GM21447 (cell line): Measurements from ENCODE around the gene SCAMP1.

Experiments used
- ATAC-seq: cut with Tn5 transposase; IDR thresholded peaks from one replicate; pipeline ENCODE4 v1.9.1; 2021; ENCODE audit not compliant: unreplicated experiment

The SCAMP1 gene

DNA sequence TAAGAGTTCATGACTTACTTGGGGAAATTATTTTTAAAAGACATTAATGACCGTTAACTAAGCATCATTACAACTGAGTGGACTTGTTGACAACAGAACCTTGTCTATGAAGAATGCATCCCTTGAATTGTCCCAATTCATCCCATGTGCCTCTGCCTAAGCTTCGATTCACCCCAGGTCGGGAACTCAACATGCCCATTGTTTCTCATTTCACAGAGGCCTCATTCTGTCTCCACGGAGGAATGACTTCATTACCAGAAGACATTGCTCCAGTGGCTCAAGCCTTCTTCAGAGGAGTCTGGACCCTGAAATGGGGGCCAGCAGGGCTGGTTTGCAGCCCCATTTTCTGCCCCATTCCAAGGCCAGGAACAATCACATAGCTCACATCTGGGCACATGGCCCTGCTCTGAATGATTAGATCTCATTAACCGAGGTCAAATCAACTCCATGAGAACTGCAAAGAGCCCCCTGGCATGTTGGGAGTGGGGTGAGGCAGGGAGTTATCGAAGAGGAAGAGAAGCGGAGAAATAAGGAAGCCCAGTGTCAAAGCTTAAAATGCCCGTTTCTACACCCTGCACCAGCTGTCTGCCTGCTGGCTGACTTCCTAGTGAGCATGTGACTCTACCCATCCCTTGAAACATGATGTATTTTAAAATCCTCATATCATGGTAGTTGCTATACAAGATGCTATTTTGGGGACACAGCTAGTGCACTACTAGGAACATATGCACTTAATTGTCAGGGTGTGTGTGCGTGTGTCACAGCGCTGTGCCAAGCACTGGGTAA is 150.9 kb downstream of the SCAMP1 start:
- ATAC-seq: no peak

- no peak for ATAC-seq
Measured at GRCh38 chr5:78512435-78512834, 152.0 kb downstream of the SCAMP1 start.

GRCh38 chr5:78513441-78513840 is 153.0 kb downstream of the SCAMP1 start:
- no peak for ATAC-seq

- no peak for ATAC-seq
Measured at GRCh38 chr5:78514427-78515330, 154.3 kb downstream of the SCAMP1 start.

- no peak for ATAC-seq
Measured at GRCh38 chr5:78515670-78516069, 155.3 kb downstream of the SCAMP1 start.

DNA sequence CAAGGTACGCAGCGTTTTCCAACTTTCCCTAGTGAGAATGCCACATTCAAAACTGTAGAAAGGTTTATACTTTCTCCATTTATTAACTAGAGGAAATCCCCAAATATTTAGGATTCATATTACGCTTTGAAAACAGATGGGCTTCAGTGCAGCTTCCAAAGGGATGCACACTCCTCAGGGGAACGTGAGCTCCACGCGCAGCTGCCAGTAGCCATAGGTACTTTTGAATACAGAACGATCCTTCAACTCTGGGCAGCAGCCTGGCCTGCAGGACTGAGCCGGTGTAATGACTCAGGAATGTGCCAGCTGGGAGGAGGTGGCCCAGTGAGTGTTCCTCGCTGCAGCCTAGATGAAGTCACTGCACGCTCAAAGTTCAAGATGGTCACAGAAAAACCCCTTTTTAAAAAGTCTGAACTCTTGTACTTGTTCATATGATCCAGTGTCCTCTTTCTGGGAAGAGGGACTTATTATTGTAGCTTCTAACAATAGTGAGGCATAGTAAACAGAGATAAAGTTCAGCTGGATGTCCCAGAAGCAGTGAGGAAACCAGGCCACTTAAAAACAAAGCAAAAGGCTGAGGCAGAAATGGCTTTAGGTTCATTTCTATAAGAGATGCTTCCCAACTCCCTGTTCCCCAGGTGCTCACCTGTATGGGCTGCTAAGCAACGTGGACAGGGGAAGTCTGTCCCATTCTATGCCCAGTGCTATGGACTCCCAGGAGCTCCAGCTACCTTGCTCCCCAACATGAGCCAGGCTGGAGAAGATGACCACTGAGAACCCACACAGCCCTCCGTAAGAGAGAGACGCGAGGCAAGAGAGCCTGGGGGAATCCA is 158.2 kb downstream of the SCAMP1 start:
- no peak for ATAC-seq

DNA sequence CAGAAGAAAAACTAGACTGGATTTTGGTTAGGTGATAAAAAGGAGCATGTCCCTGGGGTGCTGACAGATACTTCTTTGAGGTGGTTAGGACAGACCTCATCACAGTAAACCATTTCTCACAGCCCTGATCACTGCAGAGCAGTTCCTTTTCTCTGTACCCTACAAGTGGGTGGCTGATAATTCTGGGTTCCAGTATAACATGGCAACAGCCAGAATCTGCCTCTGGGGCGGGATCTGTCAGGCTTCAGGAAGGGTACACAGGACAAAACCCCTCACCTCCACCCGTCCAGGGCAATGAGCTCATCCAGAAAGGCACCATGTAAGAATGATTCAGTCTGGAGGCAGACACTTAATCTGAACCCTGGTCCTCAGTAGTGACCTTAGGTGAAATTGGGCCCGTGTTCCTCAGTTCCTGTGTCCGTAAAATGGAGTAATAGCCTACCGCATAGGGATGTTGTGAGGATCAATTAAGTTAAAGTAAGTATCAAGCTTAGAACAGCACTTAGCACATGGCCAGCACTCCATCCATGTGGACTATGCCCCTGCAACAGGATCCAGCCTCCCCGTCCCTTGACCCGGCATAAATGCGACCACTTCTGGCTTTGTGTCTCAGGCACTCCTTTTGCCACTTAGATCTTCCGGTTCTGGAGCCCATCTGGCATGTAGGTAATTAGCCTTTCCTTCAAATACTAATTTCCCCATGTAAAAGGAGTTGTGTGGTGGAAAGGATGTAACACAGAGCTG is 159.0 kb downstream of the SCAMP1 start:
- no peak for ATAC-seq

DNA sequence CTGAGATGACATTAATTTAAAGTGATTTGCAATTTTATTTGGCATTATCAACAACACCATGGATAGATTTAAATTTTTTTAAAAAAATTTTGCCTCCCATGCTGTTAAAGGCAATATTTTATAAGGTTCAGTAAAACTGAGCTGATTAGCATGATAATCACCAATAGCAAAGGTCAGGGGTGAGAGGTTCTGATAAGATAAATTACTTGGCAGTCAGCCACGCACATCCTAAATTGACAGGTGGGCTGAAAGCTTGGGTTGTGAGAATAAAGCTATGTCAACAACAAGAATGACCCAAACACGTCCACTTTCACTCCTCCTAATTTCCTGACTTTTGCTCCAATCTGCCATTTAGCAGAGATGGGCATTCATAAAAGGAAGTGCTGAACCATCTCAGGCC is 161.0 kb downstream of the SCAMP1 start:
- ATAC-seq: no peak

DNA sequence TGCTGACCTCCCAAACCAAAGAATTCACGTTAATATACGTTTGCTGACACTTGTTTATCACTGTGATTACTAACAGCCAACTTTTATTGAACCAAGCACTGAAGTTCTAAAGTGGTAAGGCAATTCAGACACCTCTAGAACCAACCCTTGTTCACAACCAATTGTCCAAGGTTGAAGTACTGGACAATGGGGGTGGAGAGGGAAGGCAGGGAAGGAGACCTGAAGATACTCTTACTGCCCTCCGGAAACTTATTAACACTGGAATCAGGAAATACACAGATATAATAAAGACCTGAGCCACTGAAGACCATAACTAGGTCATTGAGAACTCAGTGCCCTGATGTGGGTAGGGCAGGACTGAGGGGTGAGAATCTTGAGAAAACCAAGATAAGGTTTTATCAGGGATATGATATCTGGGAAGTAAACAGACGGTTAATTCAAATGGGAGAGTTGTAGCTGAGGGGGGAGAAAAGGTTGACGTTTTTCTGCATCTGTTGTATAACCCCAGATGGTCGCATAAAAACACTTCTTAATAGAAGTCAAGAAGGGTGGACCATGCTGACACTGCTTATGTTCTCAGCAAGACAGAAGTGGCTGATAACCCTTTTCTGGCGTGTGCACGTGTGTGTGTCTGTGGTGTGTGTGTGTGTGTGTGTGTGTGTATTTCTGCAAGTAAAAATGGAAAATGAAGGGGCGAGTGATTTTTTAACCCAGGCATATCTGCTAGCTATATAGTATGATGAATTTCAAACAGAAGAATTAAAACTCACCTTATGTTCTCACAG is 162.3 kb downstream of the SCAMP1 start:
- no peak for ATAC-seq

GRCh38 chr5:78523314-78524193 is 163.1 kb downstream of the SCAMP1 start:
- ATAC-seq: no peak

- no peak for ATAC-seq
Measured at GRCh38 chr5:78526049-78526525, 165.7 kb downstream of the SCAMP1 start.

GRCh38 chr5:78527054-78527859 is 166.8 kb downstream of the SCAMP1 start:
- no peak for ATAC-seq

DNA sequence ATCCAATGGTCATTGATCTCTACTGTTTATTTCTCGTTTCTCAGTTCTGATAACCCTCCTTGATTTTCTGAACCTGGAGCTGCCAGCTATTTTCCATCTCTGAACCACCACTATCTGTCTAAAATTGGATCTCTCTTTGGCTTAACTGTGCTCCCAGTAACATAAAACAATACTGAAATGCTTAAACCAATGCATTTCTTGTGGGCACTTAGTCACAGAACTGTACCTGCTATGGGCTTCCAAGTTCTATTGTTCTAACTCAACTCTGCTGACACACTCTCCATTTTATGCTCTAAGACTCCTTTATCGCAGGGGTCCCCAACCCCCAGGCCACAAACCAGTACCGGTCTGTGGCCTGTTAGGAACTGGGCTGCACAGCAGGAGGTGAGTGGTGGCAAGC is 167.5 kb downstream of the SCAMP1 start:
- no peak for ATAC-seq
